ENCODE data around the gene DUOXA1.

GRCh38 chr15:45088801-45089711 lies 40.6 kb downstream of the DUOXA1 start:
- TF ChIP-seq CTCF (IDR thresholded peaks at IDR 0.05) (no peak), USF2 (IDR thresholded peaks at IDR 0.05) (no peak), MAX (IDR thresholded peaks at IDR 0.05) (no peak), JUN (IDR thresholded peaks at IDR 0.05) (no peak)
